Suprapubic skin (tissue), 3 donors: ENCODE measurements around the gene ATRX.

Experiments used
- CTCF ChIP-seq, 2 donors: fragments of 200-600 bp in 1 of 2; fragments of 450-650 bp in 1 of 2; sonication (generic) in 1 of 2; IDR thresholded peaks; one replicate each; pipeline ENCODE4 v1.5.1; 2016 to 2019; ENCODE audit warnings: antibody characterized with exemption in 2 of 2, mild to moderate bottlenecking in 1 of 2, moderate library complexity in 1 of 2
- EP300 ChIP-seq: sonication (generic); formaldehyde crosslinking; IDR thresholded peaks from one replicate; pipeline ENCODE4 v1.6.1; 2017; ENCODE audit warnings: antibody characterized with exemption
- POLR2A ChIP-seq, 2 donors: fragments of 450-650 bp; IDR thresholded peaks; one replicate each; pipeline ENCODE4 v1.6.1; 2017; ENCODE audit warnings: antibody characterized with exemption in 2 of 2, mild to moderate bottlenecking in 2 of 2, moderate library complexity in 2 of 2

- no peak for TF ChIP-seq POLR2A (IDR thresholded peaks at IDR 0.05)
- TF ChIP-seq EP300: no peak
- TF ChIP-seq CTCF (IDR thresholded peaks at IDR 0.05): no peak
These were observed 168.8 kb downstream of the ATRX start for GRCh38 chrX:77617206-77617605.
